Measurements from ENCODE around the gene ART3.
A peak's percentile ranks its signal among the peaks of the same experiment; 100 is the strongest.

The ART3 gene

DNA sequence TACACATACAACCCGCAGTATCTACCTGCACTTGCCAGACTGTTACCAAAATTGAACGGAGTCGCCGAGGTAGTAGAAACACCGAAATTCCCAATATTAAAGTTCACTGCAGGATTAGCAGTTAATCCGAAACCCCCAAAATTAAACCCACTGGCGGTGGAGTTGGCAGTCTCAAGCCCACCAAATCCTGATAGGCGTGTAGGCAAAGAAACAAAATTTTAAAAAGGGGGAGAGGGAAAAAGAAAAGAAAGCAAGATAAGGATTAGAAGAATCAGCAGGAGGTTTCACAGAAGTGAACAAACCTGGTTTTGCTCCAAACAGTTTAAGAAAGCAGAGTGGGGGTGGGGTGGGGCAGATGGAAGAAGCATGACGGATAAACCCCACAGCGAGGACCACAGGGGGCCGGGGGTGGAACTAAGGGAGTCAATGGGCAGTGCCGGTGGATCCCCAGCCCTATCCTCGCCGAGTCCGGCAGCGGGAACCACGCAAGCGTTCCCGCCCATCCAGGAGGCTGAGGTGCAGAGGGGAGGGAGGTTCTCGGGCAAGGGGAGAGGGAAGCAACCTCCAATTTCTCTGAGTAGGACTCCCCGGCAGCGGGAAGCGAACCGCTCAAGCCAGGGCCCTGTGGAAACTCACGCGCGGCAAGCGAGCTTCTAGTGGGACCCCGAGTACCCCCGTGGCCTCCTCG is 73.1 kb downstream of the ART3 start:
- DNase-seq, result no peak
- Mint-ChIP-seq H3K4me3 (peak overlapping the region; percentile 92), H3K9me3 (no peaks in the 10 kb centered on the region), H3K4me1 (ENCODE audit: low read depth) (peaks cover 40% of the 10 kb centered on the region), H3K27ac (peak overlapping the region; percentile 95), H3K27me3 (no peaks in the 10 kb centered on the region), H3K36me3 (ENCODE audit: low read depth) (peaks cover 56% of the 10 kb centered on the region)

DNA sequence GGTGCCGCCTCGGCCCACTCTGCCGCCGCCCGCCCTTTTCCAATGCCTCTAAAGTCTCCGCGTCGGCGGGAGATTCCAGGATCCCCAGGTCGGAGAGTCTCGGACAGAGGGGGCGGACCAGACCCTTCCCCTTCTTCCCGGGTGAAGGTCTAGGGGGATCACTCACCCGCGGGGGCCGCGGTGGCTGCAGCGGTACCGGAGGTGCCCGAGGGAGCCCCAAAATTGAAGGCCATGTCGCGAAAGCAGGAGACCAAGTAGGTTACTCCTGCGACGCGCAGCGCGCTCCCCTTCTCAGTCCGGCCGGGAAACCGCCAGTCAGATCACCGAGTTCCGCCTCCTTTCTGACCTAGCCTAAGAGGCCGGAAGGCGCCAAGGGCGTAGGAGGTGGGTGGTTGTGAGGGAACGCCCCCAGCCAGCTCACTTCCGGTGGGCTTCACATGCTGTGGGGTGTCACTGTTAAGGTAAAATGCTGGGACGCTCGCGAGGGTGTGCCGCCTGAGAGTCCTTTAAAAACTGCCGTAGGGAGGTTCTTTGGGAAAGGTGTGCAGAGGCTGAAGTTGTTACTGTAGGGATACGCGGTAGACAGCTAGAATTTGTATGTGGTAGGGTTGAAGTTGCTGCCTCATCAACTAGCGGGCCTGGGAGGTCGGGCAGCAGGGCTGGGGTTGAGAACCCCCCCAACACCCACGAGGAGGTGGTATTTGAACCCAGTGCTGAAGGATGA is 73.8 kb downstream of the ART3 start, which contains the start of gene NUP54:
Gene NUP54, minus strand, starts transcription at position 256 of the 724 bp plus-strand sequence. Its CDS starts 23 bp downstream, at position 233.
- peaks cover 36% of the 10 kb centered on the region for H3K4me1 Mint-ChIP-seq (ENCODE audit: low read depth)
- H3K27ac Mint-ChIP-seq, result peak within 1 kb of the TSS; percentile 95
- peak within 1 kb of the TSS; percentile 92 for H3K4me3 Mint-ChIP-seq
- peaks cover 49% of the 10 kb centered on the region for H3K36me3 Mint-ChIP-seq (ENCODE audit: low read depth)
- peak; percentile 98 for DNase-seq
- no peaks in the 10 kb centered on the region for H3K9me3 Mint-ChIP-seq
- H3K27me3 Mint-ChIP-seq, result no peaks in the 10 kb centered on the region

DNA sequence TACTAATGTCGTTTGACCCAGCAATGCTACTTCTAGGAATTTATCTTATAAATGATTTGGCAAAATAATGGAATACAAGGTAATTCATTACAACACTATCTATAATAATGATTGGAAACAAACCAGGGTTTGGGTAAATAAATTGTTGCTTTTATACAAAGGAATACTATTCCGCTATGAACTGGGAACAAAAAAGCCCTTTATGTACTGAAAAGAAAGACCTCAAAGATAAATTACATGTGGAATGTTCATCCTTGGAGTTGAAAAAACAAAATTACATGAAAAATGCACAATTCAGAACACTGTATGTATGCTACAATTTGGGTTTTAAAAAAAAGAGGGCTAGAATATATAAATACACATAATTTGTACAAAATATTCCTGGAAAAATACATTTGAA is 78.8 kb downstream of the ART3 start:
- Mint-ChIP-seq H3K27ac (no peak overlapping the region), H3K9me3 (peaks cover 4% of the 10 kb centered on the region), H3K4me3 (no peak overlapping the region), H3K36me3 (ENCODE audit: low read depth) (peaks cover 17% of the 10 kb centered on the region), H3K4me1 (ENCODE audit: low read depth) (peaks cover 15% of the 10 kb centered on the region), H3K27me3 (no peaks in the 10 kb centered on the region)
- no peak for DNase-seq

DNA sequence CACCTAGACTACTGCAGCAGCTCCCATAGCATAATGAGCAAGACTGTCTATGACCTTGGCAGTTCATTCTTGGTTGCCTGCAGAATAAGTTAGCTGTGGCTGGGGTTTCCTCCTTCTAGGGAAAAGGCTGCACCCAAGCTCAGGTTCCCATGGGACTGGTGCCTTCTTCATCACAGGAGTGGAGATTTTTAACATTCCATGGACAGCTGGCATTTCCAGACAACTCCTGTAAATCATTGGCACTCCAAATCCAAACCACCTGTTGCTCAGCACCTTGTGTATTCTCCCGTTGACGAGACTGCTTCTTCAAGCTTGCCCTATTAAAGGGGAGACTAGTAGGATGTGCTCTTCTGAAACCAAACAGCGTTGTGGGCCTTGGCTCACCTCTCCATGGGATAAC is 81.5 kb downstream of the ART3 start:
- no peak overlapping the region for H3K4me3 Mint-ChIP-seq
- H3K27me3 Mint-ChIP-seq, result no peaks in the 10 kb centered on the region
- no peaks in the 10 kb centered on the region for H3K4me1 Mint-ChIP-seq (ENCODE audit: low read depth)
- H3K27ac Mint-ChIP-seq, result no peak overlapping the region
- H3K9me3 Mint-ChIP-seq, result peaks cover 4% of the 10 kb centered on the region
- no peak for DNase-seq
- peaks cover 4% of the 10 kb centered on the region for H3K36me3 Mint-ChIP-seq (ENCODE audit: low read depth)

DNA sequence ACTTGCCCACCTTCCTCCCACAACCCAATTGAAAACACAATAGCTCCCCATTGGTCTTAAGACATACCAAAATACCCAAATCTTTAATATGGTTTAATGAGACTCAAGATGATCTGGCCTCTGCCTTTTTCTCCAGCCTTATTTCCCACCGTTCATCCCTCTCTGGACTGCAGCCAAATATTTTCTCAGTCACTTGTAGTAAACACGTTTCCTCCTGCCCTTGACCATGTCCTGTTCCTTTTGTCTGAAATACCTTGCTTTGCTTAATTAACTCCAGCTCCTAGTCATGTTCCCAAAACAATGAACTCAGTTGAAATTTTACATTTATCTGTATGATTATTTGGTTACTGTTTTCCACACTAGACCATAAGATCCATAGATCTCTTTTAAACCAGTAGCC is 82.1 kb downstream of the ART3 start:
- Mint-ChIP-seq H3K9me3 (peaks cover 4% of the 10 kb centered on the region), H3K4me3 (no peak overlapping the region), H3K36me3 (ENCODE audit: low read depth) (peaks cover 10% of the 10 kb centered on the region)

DNA sequence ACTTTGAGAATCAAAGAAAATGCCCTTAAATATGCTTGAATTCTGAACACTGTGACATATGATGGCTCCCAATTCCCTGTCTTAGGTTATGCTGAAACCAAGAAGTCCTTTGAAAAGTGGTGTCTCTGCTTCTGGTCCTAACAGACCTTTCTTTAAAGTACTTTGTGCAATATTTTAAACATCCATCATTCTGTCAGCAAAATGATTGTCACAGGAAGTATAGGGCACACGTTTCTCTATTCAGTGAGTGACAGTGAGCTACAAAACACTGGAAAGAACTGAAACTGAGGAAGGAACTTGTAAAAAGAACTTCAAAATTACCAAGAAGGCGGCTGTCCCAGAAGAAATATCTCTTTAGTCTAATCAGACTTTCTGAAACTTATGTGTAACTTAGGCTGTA is 85.8 kb downstream of the ART3 start:
- Mint-ChIP-seq H3K36me3 (ENCODE audit: low read depth) (peaks cover 28% of the 10 kb centered on the region), H3K27ac (no peak overlapping the region), H3K9me3 (no peaks in the 10 kb centered on the region), H3K27me3 (no peaks in the 10 kb centered on the region), H3K4me1 (ENCODE audit: low read depth) (no peaks in the 10 kb centered on the region), H3K4me3 (no peak overlapping the region)
- no peak for DNase-seq

More for the DNA sequence above, 82.1 kb downstream of the ART3 start:
- DNase-seq, result no peak
- no peaks in the 10 kb centered on the region for H3K4me1 Mint-ChIP-seq (ENCODE audit: low read depth)
- no peak overlapping the region for H3K27ac Mint-ChIP-seq
- no peaks in the 10 kb centered on the region for H3K27me3 Mint-ChIP-seq

All from activated T-cell treated with anti-CD3 and anti-CD28 coated beads, Interleukin-2, amount 50 U/mL, for 24 hours (primary cell).